Stimulated activated CD8-positive, alpha-beta memory T cell treated with anti-CD3 and anti-CD28 coated beads, Interleukin-7, amount 100 ng/mL, for 1 hour (primary cell): Measurements from ENCODE around the gene MAGI1.

ENCODE experiments used
- DNase-seq, 2 donors: peaks; one replicate each; pipeline ENCODE4 v3.0.0-alpha.2; 2020; ENCODE audit warnings: low read depth in 2 of 2

The MAGI1 gene

DNA sequence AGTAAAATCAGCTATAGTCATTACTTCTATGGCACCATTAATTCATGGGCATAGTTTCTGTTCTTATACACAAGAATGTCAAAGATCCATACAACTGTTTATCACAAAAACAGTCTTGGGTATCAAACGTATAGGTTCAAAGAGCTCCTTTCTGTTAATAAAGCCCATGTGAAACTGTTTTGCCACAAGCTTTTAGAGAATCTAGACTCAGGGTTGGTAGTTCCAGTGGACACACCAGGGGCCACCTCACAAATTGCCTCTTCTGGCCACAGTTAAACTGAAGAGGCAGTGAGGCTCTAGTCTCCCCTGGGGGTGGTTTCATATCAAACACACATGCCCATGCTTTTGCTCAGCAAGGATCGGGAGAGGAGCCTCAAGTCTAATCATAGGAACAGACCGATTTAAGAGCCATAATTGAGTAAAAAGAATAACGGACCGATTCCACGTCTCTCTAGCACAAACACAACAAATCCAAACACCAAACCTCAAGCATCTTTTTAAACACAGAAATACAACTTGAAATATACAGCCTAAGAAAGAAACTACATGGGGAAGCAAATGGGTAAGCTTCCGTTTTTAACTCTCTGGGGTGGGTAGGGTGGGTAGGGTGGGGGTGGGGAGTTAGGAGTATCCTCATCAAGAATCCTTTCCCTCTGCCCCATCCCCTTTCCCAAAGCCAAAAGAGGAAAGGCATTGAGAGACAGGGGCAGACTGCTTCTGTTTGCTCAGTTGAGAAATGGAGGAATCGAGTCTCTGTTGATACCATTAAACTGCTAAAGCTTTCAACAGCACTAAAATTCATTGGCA lies 443.3 kb downstream of the MAGI1 start:
- DNase-seq = no peak

DNA sequence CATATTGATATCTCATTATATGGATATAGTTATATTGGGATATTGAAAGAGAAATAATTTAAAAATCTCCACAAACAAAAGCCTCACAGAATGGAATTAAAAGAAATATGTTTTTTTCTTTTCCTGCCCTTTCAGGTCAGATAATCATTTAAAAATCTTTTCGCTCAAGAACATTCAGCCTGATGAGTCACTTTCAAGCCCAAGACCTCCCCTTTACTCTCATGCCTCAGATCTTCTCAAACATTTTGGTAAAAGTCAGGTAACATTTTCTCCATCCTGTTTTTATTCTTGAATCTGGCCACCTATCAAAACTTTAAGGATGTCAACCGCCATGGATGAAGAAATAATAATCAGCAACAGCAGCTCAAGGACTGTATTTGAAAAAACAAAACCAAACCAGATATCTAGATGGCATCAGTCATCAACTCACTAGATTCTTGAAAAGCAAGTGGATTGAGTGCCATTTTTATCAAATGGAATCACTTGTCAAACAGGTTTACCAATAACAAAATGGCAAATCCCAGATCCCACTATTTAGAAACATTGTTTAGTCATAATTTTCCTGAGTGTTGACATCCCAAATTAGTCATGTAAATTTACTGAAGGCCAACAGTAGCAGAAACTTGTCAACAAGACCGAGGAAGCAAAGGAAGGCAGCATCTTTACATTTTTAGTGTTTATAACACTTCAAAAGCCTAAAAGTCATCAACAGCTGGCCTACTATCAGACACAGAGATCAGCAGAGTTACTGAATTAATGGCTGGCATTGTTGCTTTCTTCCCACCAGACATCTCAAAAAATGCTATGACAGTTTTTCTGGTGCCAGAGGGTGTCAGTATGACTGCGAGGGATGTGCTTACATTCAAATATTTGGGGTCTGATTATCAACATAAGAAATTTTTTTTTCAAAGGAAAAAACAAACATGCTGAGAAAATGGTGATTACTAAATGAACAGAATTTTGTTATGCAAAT lies 444.7 kb downstream of the MAGI1 start:
- DNase-seq = no peak

DNA sequence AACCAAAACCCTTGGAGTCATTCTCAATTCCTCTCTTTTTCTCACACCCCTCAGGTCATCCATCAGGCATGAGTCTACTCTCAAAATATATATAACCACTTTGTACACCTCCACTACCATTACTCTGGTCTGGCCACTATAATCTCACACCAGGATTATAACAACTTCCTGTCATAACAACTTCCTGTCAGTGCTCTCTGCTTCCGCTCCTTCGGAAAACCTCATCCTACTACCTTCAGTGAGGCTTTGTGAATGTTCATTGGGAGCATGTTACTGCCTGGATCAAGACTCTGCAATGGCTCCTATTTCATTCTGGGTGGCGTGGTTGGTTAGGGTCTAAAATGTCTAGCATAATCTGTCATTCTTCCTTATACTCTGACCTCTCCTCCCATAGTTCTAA lies 447.4 kb downstream of the MAGI1 start:
- DNase-seq = no peak

DNA sequence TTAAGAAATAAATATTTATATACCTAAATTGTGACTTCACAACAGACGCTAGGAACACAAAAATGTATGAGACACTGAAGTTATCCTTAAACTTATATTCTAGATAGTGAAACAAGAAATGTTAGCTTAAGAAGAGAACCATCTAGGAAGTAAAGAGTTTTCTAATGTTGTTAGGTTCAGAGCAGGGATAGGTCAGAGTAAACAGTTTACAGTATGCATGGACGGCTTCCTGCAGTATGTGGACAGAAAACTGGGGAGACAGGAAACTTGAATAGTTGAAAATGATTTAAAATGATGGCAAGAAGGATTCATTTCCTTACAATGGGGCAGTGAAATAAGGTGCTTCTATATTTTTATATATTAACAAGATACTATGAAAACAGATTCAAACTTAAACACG lies 449.8 kb downstream of the MAGI1 start:
- DNase-seq = no peak

- DNase-seq = no peak
These were observed 450.9 kb downstream of the MAGI1 start for GRCh38 chr3:65587650-65588439.

DNA sequence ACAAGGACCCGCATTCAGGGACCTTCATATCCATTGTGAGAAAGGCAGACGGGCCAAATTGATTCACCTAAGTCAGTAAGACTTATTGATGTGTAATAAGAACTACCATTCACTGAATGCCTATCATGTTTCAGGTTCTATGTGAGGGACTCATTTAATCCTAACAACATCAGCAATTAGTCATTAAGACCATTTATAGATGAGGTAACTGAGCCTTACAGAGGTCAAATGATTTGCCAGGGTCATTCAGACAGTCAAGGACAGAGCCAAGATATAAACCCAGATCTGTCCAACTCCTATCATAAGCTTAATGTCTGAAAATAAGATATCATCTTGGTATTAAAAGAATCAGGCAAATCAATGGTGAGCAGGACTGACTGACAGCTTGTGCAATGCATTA lies 453.8 kb downstream of the MAGI1 start:
- DNase-seq = no peak

- no peak for DNase-seq
These were observed 454.7 kb downstream of the MAGI1 start for GRCh38 chr3:65584002-65584401.

DNA sequence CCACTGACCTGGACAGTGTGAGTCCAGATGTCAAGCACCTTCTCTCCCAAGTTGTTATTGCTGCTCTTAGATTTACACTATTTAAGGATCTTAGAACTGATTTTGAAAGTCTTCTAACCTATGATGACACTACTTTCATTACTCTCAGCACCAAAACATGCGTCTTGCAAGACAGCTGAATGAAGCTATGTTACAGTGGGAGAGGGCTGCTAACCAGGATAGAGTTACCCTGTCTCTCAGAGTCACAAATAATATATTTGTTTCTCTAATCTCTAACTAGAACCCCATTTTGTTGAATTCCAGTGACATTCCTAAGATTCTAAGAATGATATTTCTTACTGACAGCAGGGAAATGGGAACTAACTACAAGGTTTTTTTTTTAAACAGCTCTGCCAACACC lies 455.5 kb downstream of the MAGI1 start:
- no peak for DNase-seq

DNA sequence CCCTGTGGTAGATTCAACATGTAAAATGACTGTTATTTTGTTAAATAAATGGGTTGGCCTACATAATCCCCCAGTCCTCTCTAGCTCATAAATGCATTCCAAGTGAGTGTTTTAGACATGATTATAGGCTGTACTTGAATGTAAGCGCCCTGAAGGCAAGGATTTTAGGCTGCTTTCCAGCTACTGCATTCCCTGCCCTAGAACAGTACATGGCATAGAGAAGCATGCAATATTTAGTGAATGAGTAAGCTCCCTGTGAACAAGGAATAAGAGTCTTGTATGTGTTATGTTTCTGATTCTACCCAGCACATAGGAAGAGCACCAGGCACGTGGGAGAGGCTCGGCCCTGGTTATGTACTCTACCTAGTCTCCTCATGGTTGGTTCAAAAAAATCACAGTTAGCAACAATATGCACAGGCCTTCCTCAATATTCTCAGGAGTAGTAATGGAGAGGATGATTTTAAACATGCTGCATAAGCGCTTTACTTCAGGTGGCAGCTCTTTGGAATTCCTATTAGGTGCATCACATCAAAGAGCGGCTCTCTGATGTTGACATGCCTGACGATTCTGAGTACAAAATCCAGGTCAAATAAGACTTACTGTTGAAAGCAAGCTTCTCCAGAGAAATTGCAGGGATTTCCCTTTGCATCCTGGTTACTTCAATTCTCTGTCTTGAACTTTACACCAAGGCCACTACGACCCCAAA lies 456.6 kb downstream of the MAGI1 start:
- no peak for DNase-seq

DNA sequence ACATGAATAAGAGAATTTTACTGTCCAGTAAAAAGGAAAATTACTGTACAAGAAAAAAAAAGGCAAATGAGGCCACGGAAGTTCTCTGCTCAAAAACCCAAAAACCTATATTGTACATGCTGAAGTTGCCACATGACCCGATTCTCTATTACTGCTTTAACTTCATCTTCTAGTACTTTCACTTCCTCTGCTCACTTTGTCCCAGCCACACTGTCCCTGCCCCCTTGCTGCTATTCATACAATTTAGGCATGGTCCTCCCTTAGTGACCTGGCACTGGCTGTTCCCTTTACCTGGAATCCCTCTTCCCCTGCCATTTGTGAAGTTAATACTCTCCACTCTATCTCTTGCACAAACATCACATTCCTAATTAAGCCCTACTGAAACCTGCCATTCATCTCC lies 457.4 kb downstream of the MAGI1 start:
- DNase-seq = no peak

DNA sequence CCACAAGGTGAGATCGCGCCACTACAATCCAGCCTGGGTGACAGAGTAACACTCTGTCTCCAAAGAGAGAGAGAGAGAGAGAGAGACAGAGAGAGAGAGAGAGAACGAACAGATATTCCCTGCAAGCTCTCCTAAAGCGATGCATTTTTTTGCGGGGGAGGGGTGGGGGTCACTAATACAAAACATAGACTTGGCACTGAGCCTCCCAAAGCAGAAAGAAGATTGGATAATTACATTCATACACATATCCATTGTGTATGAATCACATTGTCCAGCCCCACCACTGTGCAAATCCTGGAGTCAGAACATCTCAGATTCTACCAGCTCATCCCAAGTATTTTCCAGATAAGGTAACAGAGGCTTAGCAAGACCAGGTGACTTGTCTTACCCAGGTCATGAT lies 459.9 kb downstream of the MAGI1 start:
- DNase-seq = no peak

GRCh38 chr3:65577843-65578430 lies 460.8 kb downstream of the MAGI1 start:
- DNase-seq = no peak

DNA sequence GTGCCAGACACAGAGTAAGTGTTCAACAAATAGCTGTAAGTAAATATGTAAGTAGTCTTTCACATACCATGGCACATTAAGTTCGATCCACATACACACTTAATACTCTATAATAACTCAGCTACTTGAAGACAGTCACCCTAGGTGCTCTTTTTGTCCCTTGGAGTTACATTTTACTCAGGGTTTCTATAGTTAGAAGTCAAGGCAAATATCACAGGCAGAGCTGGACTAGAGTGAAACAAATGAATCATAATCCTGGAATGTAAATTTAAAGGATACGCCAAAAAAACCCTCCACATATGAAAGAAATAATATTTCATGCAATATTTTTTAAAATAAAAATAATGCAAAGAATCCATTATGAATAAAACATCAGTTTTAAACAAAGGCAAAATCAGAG lies 461.8 kb downstream of the MAGI1 start:
- DNase-seq = no peak

DNA sequence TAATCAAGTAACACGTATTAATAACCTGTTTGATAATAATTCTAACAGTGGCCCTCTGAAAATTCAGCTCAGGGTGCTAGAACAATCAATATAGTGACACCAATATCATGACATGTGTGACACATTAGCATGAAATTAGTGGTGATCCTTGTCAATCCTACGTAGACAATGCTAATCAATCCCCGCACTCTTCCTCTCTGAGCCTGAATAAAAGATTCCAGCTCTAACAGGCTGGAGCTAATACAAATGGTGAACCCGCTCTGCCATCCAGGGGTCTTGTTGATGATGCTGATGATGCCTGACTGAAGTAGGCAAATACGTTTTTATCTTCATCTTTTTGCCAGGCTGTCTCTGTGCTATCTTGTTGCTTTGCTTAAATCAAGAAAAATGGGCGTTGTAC lies 462.5 kb downstream of the MAGI1 start:
- DNase-seq = no peak

DNA sequence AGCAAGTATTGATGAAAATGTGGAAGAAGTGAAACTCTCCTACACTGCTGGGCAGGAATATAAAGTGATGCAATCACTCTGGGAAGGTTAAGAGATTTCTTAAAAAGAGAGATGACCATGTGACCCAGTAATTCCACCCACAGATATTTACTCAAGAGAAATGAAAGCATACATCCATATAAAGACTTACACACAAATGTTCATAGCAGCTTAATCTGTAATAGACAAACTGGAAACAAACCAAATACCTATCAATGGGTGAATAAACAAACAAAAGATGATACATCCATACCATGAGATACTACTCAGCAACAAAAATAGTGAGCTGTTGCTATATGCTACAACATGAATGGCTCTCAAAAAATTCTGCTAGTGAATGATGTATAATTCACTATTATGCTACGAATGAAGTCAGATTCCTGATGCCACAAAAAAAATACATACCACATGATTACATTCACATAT lies 463.3 kb downstream of the MAGI1 start:
- no peak for DNase-seq

DNA sequence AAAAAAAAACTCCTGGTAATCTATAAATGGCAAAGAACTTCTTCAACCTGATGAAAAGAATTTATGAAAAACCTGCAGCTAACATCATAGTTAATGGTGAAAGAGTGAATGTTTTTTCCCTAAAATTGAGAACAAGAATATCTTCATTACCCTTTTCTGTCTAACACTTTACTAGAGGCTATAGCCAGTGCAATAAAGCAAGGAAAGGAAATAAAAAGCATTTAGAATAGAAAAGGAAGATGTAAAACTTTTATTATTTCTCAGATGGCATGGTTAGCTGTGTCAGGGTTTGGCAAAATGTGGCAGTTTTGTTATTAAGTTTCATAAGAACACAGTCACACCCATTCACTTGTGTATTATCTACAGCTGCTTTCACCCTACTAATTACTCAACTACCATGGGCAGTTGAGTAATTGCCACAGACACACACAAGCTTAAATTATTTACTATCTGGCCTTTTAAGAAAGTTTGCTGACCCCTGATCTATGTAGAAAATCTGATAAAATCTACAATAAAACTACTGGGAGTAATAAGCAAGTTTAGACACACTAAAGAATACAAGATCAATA lies 465.1 kb downstream of the MAGI1 start:
- DNase-seq = no peak

GRCh38 chr3:65572175-65572777 lies 466.4 kb downstream of the MAGI1 start:
- no peak for DNase-seq

DNA sequence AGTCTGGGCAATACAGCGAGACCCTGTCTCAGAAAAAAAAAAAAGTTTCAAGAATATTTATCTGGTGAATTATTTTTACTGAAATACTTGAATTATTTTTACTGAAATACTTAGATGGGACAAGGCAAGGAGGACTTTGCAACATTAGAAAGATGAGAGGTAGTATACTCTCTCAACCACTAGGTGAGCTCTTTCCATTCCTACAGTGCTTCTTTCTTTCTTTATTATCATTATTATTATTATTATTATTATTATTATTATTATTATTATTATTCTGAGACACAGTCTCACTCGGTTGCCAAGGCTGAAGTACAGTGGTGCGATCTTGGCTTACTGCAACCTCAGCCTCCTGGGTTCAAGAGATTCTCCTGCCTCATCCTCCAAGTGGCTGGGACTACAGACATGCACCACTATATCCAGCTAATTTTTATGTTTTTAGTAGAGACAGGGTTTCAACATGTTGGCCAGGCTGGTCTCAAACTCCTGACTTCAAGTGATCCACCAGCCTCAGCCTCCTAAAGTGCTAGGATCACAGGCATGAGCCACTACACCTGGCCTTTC lies 468.8 kb downstream of the MAGI1 start:
- DNase-seq = no peak

GRCh38 chr3:65569129-65569528 lies 469.6 kb downstream of the MAGI1 start:
- no peak for DNase-seq

DNA sequence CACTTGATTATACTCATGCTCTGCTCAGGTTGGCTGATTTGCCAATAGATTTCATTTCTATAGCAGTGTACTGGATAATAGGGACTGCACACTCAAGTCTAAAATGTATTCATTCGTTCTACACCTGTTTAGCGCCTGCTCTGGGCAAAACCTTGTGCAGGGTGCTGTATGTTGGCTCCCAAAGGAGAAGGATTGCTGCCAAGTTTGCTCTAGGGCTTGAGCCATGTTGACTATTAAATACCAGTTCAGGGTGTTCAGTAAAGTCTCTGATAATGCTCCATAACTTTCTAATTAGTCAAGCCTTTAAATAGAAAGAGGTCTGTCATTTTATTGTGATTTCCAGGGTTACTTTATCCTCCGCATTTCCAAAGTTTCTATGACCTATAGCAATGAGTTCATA lies 470.2 kb downstream of the MAGI1 start:
- DNase-seq = no peak
